ENCODE measurements around the gene NATD1. TPM values are rescaled to one million over a fixed set of nuclear protein-coding genes. Genes with fewer than 3 reads are reported as not detected.

Gene NATD1
- total and polyA plus RNA-seq, 2 of the 8 experiments (the other 6 are each of a cell fraction or from before 2014, with no cell fraction given), result 5.4 to 8.4 TPM

DNA sequence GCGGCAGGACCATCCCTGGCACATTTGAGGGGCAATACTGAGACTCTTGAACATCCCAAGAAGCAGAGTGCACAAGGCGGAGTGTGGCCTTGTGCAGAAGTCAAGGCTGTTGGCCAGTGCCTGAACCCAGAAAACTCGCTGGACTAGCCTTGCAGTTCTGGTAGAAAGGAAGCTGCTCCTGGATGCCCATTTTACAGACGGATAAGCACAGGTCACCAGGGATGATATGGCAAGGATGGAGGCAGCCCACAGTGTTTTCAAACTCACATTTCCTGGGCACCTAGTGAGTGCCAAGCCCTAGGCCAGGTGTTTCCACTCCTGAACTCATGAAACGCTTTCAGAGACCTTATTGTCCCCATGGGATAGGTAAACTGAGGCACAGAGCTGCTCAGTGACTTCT, 29.6 kb upstream of the NATD1 start (continued):
- no peak for TF ChIP-seq TAF1 (IDR thresholded peaks at IDR 0.05; ENCODE audit: low read depth, low read length)
